HL-60 (cell line): ENCODE data around the gene RIPK4.

Experiments used
- DNase-seq, 2 experiments: peaks; one replicate each; pipeline ENCODE4 v3.0.0-alpha.2; 2010 to 2020; ENCODE audit warnings: low read depth in 1 of 2, low spot score in 1 of 2
- H3K27ac ChIP-seq: fragments of 250-450 bp; sonication (Bioruptor Pico); replicated peaks from 2 replicates; pipeline ENCODE4 v1.5.1; 2020; ENCODE audit warnings: mild to moderate bottlenecking, moderate library complexity
- H3K27me3 ChIP-seq: fragments of 250-450 bp; sonication (Bioruptor Pico); 2 replicates; pipeline ENCODE4 v1.5.1; 2021; ENCODE audit warnings: mild to moderate bottlenecking, moderate library complexity; ENCODE audit not compliant: insufficient read depth, poor library complexity, severe bottlenecking
- H3K4me3 ChIP-seq: replicated peaks from 2 replicates; pipeline ENCODE4 v1.5.1; 2011; ENCODE audit warnings: mild to moderate bottlenecking, control low read depth, low read length; ENCODE audit not compliant: insufficient read depth
- GABPA ChIP-seq: IDR thresholded peaks from 2 replicates; pipeline ENCODE4 v1.6.1; 2012; ENCODE audit warnings: low read depth
- POLR2AphosphoS5 ChIP-seq: IDR thresholded peaks from 2 replicates; pipeline ENCODE4 v1.6.1; 2012; ENCODE audit warnings: low read depth
- REST ChIP-seq: IDR thresholded peaks from 2 replicates; pipeline ENCODE4 v1.6.1; 2012; ENCODE audit warnings: low read depth; ENCODE audit not compliant: insufficient replicate concordance
- SPI1 ChIP-seq: IDR thresholded peaks from 2 replicates; pipeline ENCODE4 v1.6.1; 2012; ENCODE audit warnings: low read depth, mild to moderate bottlenecking, borderline replicate concordance
- TF ChIP-seq, protein P1 (sequence below): IDR thresholded peaks from one replicate; pipeline ENCODE4 v1.5.1; 2011; ENCODE audit warnings: low read length, control low read depth, inconsistent platforms; ENCODE audit not compliant: insufficient read depth

Gene RIPK4

DNA sequence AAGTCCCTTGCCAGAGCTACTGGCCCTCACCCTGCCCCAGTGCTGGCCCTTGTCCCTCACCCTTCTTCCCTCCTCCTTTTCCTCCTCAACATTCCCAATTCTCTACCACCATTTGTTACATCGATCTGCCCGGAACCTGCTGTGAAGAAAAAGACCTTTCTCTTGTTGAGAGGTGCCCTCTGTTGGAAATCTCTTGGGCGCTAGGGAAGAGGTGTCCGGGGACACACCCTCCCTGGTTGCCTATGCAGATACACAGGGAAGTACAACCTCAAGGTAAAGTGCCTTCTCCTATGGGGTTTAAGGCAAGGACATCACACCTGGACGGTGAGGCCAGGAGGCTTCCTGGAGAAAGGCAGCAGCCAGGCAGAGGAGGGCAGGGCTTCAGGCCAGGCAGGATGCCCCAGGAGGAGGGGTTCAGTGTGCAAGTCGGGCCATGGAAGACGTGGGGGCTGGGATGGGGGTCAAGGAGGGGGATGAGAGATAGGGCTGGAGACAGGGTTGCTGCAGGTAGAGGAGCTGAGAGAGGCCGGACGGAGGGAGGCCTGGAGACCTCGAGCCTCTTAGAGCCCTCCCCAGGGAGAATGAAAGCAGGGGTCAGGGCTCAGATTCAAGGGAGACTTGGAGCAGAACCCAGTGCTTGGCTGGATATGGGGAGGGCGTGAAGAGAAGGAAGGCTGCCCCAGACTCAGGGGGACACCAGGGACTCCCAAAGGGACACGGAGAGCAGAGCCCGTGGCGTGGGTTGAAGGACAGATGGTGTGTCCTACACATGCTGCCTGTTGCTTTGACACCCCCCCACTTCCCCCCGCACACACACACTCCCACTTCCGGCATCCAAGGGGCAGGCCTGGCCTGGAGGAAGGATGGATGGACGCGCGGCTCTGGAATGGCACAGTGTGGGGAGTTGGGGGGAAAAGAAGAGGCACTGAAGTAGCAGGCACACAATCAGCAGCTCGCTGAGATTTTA, 44.5 kb downstream of the RIPK4 start:
- H3K27me3 ChIP-seq = peaks cover 13% of the 10 kb centered on the region
- no peak for DNase-seq
- no peak overlapping the region for H3K27ac ChIP-seq
- TF ChIP-seq, protein P1, sequence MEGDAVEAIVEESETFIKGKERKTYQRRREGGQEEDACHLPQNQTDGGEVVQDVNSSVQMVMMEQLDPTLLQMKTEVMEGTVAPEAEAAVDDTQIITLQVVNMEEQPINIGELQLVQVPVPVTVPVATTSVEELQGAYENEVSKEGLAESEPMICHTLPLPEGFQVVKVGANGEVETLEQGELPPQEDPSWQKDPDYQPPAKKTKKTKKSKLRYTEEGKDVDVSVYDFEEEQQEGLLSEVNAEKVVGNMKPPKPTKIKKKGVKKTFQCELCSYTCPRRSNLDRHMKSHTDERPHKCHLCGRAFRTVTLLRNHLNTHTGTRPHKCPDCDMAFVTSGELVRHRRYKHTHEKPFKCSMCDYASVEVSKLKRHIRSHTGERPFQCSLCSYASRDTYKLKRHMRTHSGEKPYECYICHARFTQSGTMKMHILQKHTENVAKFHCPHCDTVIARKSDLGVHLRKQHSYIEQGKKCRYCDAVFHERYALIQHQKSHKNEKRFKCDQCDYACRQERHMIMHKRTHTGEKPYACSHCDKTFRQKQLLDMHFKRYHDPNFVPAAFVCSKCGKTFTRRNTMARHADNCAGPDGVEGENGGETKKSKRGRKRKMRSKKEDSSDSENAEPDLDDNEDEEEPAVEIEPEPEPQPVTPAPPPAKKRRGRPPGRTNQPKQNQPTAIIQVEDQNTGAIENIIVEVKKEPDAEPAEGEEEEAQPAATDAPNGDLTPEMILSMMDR = no peak
- TF ChIP-seq GABPA (no peak), SPI1 (no peak), REST (no peak), POLR2AphosphoS5 (no peak)
- H3K4me3 ChIP-seq = no peak overlapping the region

DNA sequence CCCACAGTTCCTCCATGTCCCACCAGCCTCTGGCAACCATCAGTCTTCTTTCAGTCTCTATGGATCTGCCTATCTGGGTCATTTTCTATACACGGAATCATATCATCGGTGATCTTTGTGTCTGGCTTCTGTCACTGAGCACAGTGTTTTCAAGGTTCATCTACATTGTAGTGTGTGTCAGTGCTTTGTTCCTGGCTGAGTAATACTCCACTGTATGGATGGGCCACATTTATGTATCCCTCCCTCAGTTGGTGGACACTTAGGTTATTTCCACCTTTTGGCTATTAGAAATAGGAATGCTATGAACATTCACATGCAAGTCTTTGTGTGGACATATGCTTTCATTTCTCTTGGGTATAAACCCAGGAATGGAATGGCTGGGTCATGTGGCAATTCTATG, 46.6 kb downstream of the RIPK4 start:
- H3K27ac ChIP-seq = no peak overlapping the region
- H3K4me3 ChIP-seq = no peak overlapping the region
- DNase-seq = no peak
- H3K27me3 ChIP-seq = peaks cover 2% of the 10 kb centered on the region
- no peak for TF ChIP-seq POLR2AphosphoS5

DNA sequence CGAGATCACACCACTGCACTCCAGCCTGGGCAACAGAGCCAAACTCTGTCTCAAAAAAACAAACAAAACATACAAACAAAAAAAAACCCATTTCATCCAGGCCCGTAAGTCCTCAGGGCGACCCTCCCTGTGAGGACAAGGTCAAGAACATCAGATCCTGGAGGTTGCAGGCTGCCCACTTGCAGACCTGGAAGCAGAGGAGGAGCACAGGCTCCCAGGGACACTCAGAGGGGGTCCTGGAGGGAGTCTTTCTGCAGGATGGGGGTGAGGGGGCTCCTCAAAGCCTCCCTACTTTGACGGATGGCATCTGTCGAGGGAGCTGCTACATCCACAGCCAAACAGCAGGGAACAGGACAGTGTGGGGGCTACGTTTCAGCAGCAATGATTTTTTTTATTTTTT, 47.2 kb downstream of the RIPK4 start:
- no peak overlapping the region for H3K27ac ChIP-seq
- H3K4me3 ChIP-seq = no peak overlapping the region
- TF ChIP-seq, protein P1 = no peak
- no peak for TF ChIP-seq SPI1
- no peak for TF ChIP-seq REST
- TF ChIP-seq POLR2AphosphoS5 = no peak
- no peak for TF ChIP-seq GABPA
- H3K27me3 ChIP-seq = peaks cover 2% of the 10 kb centered on the region
- DNase-seq = no peak

DNA sequence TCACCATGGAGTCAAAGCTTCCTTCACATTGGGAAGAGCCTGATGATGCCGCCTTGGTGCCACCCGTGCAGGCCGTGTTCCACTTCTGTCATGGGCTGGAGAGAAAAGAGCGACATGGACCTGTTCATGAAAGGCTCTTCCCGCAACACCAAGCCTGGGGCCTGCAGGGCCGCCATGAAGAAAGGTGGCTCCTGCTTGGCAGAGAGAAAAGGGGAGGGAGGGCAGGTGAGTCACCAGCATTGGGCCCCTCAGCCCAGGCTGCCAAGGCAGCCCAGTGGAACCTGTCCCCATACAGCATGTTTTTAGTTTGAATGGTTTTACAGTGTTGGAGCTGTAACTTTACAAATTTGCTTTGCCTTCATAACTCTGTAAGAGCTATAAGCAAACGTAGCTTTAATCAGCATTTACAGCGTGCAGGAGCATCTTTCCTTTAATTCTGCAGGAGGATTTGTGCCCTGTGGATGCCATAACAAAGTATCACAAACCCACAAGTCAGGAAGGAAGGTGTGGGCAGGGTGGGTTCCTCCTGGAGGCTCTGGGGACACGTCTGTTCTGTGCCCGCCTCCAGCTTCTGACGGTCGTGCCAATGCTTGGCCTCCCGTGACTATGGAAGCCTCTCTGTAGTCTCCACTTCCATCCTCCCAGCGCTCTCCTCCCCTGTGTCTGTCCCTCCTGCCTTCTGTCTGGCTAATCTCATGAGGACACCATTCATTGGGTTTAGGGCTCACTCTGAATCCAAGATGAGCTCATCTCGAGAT, 49.1 kb downstream of the RIPK4 start:
- no peak for TF ChIP-seq SPI1
- no peak for TF ChIP-seq REST
- no peak for TF ChIP-seq GABPA
- TF ChIP-seq, protein P1 = no peak
- no peak for TF ChIP-seq POLR2AphosphoS5
- Histone ChIP-seq H3K27ac (no peak overlapping the region), H3K27me3 (no peaks in the 10 kb centered on the region), H3K4me3 (no peak overlapping the region)
- no peak for DNase-seq
